Transverse colon (tissue), 4 donors: Measurements from ENCODE around the gene KIFAP3. TPM values are rescaled to one million over a fixed set of nuclear protein-coding genes. Genes with fewer than 3 reads are reported as not detected.

Experiments used
- DNase-seq: peaks from one replicate; pipeline ENCODE4 v3.0.0-alpha.2; 2019
- H3K27ac ChIP-seq, 4 donors: fragments of 200-600 bp; sonication (generic); 2 replicates each; pipeline ENCODE4 v1.5.1; 2016 to 2018; ENCODE audit warnings: inconsistent platforms in 4 of 4
- H3K27me3 ChIP-seq: fragments of 200-600 bp; sonication (generic); 2 replicates; pipeline ENCODE4 v1.5.1; 2017; ENCODE audit warnings: inconsistent platforms
- H3K36me3 ChIP-seq, 4 donors: fragments of 200-600 bp; sonication (generic); 2 replicates each; pipeline ENCODE4 v1.5.1; 2017 to 2019; ENCODE audit warnings: inconsistent platforms in 4 of 4
- H3K4me1 ChIP-seq, 4 donors: fragments of 200-600 bp; sonication (generic); 2 replicates each; pipeline ENCODE4 v1.5.1; 2017 to 2020; ENCODE audit warnings: inconsistent platforms in 4 of 4
- H3K4me3 ChIP-seq, 4 donors: fragments of 200-600 bp; sonication (generic); 1 replicate in 1 of 4; 2 replicates in 3 of 4; pipeline versions ENCODE4 v1.5.1 to v1.6.1; 2017 to 2019; ENCODE audit warnings: inconsistent platforms in 4 of 4
- H3K9me3 ChIP-seq, 2 donors: fragments of 200-600 bp; sonication (generic); 2 replicates each; pipeline ENCODE4 v1.5.1; 2017 to 2019; ENCODE audit warnings: inconsistent platforms in 2 of 2
- EP300 ChIP-seq: sonication (generic); formaldehyde crosslinking; IDR thresholded peaks from one replicate; pipeline ENCODE4 v1.6.1; 2017; ENCODE audit warnings: antibody characterized with exemption, low read depth
- POLR2A ChIP-seq: fragments of 450-650 bp; IDR thresholded peaks from one replicate; pipeline ENCODE4 v1.6.1; 2016; ENCODE audit warnings: antibody characterized with exemption, mild to moderate bottlenecking, moderate library complexity
- POLR2AphosphoS5 ChIP-seq, 3 donors: sonication (generic); formaldehyde crosslinking; IDR thresholded peaks; one replicate each; pipeline ENCODE4 v1.6.1; 2016; ENCODE audit warnings: antibody characterized with exemption in 3 of 3
- WGBS, 2 donors: methylation state at CpG; one replicate each; pipeline ENCODE4 v1.1.5; 2018; ENCODE audit warnings: low coverage in 1 of 2; 5-methylcytosine and 5-hydroxymethylcytosine counted together
- in situ Hi-C, 4 donors: fragments of 200-750 bp; cut with MboI; loops; one replicate each; pipeline versions ENCODE4 v1.15.0 to v1.15.1; 2017; ENCODE audit warnings: low sequenced_read_pairs in 3 of 4, low pct_ligation_motif_present in 1 of 4, low pct_unique_long_range_greater_than_20kb in 1 of 4
- intact Hi-C: fragments of 100-400 bp; cut with DNase I; formaldehyde crosslinking; loops from one replicate; pipeline ENCODE4 v1.15.1; 2023; ENCODE audit warnings: low total_unique reads
- total RNA-seq, 4 donors: library from RNA; depleted of rRNA; stranded (reverse); fragments of >200 nt; gene quantifications; one replicate each; pipeline ENCODE4 v1.1.0, GENCODE V29; 2016
- TF ChIP-seq, protein P1 (sequence below), 5 experiments: fragments of 200-600 bp in 3 of 5; fragments of 450-650 bp in 2 of 5; sonication (generic) in 3 of 5; IDR thresholded peaks; 1 replicate in 2 of 5; 2 replicates in 3 of 5; pipeline ENCODE4 v1.5.1; 2016 to 2017; ENCODE audit warnings: antibody characterized with exemption in 5 of 5, inconsistent platforms in 3 of 5, mild to moderate bottlenecking in 2 of 5, moderate library complexity in 1 of 5

KIFAP3 gene
- total RNA-seq, 4 donors from 2014 or later, result 21.7 to 58.9 (median 27.1) TPM

GRCh38 chr1:170049176-170049800 lies 25.2 kb downstream of the KIFAP3 start:
- no peak for DNase-seq
- Histone ChIP-seq H3K9me3 (peaks cover 0 to 6% of the 10 kb centered on the region in 2 donors), H3K27ac (no peak overlapping the region), H3K36me3 (peaks cover 0 to 19% (median 0%) of the 10 kb centered on the region in 4 donors), H3K4me3 (no peak overlapping the region), H3K4me1 (no peaks in the 10 kb centered on the region), H3K27me3 (no peaks in the 10 kb centered on the region)
- 93% methylated on average over 3 of the region's 3 CpGs; no CpG with 5 or more reads in 1 of the 2 donors for WGBS, 2 donors
- in situ Hi-C loops (no loop called here), intact Hi-C loops (no loop called here)
- TF ChIP-seq EP300, result no peak

GRCh38 chr1:170048515-170048914 lies 26.0 kb downstream of the KIFAP3 start:
- in situ Hi-C loops, result no loop called here
- 97 to 100% methylated on average over 1 to 7 of the region's 7 CpGs for WGBS, 2 donors
- DNase-seq, result no peak
- Histone ChIP-seq H3K4me1 (no peaks in the 10 kb centered on the region), H3K27me3 (no peaks in the 10 kb centered on the region), H3K9me3 (no peaks in the 10 kb centered on the region), H3K27ac (no peak overlapping the region), H3K4me3 (no peak overlapping the region), H3K36me3 (peaks cover 0 to 19% (median 0%) of the 10 kb centered on the region in 4 donors)
- TF ChIP-seq POLR2AphosphoS5 (IDR thresholded peaks at IDR 0.05) (no peak), POLR2A (no peak), EP300 (no peak)
- TF ChIP-seq, protein P1, sequence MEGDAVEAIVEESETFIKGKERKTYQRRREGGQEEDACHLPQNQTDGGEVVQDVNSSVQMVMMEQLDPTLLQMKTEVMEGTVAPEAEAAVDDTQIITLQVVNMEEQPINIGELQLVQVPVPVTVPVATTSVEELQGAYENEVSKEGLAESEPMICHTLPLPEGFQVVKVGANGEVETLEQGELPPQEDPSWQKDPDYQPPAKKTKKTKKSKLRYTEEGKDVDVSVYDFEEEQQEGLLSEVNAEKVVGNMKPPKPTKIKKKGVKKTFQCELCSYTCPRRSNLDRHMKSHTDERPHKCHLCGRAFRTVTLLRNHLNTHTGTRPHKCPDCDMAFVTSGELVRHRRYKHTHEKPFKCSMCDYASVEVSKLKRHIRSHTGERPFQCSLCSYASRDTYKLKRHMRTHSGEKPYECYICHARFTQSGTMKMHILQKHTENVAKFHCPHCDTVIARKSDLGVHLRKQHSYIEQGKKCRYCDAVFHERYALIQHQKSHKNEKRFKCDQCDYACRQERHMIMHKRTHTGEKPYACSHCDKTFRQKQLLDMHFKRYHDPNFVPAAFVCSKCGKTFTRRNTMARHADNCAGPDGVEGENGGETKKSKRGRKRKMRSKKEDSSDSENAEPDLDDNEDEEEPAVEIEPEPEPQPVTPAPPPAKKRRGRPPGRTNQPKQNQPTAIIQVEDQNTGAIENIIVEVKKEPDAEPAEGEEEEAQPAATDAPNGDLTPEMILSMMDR (IDR thresholded peaks at IDR 0.05), result no peak
- intact Hi-C loops, result no loop called here

DNA sequence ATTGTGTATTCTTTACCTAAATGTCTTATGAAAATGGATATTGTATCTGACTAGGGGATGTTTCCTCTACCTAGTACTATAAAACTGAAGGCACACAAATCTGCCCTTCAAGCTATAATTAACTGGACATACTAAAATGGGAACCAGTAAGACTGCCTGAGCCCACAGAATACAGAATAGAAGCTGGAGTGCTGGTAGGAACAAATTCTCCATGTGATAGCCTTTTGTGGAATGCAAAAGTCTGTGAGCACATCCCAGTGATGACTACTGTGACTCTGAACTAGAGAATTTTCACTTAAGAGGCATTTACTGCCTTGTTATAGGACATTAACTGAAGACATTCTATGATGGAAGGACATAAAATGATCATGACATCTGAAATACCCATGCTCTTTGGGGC lies 30.3 kb downstream of the KIFAP3 start:
- Histone ChIP-seq H3K27me3 (no peaks in the 10 kb centered on the region), H3K36me3 (peaks cover 0 to 11% (median 4%) of the 10 kb centered on the region in 4 donors), H3K4me3 (no peak overlapping the region), H3K4me1 (no peaks in the 10 kb centered on the region), H3K27ac (no peak overlapping the region), H3K9me3 (no peaks in the 10 kb centered on the region)
- no peak for DNase-seq
- TF ChIP-seq POLR2A, result no peak
- intact Hi-C loops (no loop called here), in situ Hi-C loops (no loop called here)

DNA sequence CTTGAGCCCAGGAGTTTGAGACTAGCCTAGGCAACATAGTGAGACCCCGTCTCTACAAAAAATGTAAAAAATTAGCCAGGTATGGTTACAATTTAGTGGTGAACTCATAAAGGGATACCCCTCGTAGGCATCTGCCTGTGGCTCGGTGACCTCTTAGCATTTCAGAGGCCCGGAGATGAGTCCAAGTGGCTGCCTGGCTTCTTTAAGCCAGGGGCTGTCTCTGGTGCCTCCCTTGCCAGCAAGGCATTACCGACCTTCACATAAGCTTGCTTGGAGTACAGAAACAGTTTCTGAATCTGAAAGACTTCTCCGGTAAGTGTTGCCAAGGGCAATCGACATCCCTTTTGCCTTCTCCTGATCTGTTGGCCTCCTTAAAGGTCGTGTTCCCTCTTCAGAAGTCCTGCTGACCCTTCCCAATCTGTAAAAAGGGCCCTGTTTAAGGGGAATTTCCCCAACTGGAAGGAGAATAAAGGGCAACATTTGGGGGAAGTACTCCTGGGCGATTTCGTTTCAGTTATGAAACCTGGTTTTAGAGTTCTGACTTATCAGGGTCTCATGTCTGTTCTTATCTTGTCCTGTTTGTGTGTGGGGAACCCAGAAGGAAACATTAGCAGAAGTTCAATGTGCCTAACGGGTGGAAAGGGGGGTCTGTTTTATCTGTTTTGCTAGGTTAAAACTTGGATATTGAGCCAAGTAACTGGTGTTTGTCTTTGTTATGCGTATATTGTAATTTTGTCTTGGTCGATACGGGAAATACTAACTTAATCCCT lies 32.9 kb downstream of the KIFAP3 start:
- Histone ChIP-seq H3K4me3 (no peak overlapping the region), H3K36me3 (peaks cover 0 to 32% (median 10%) of the 10 kb centered on the region in 4 donors), H3K9me3 (no peaks in the 10 kb centered on the region), H3K27me3 (no peaks in the 10 kb centered on the region), H3K4me1 (no peaks in the 10 kb centered on the region), H3K27ac (no peak overlapping the region)
- WGBS, 2 donors, result 84 to 92% methylated on average over 8 to 14 of the region's 14 CpGs
- intact Hi-C loops (no loop called here), in situ Hi-C loops (no loop called here)
- TF ChIP-seq POLR2A, result no peak
- no peak for TF ChIP-seq EP300
- TF ChIP-seq, protein P1 (IDR thresholded peaks at IDR 0.05), result no peak
- no peak for TF ChIP-seq POLR2AphosphoS5 (IDR thresholded peaks at IDR 0.05)
- DNase-seq, result no peak

GRCh38 chr1:170032531-170033280 lies 41.8 kb downstream of the KIFAP3 start:
- TF ChIP-seq EP300 (no peak), POLR2AphosphoS5 (IDR thresholded peaks at IDR 0.05) (no peak), POLR2A (no peak)
- TF ChIP-seq, protein P1 (IDR thresholded peaks at IDR 0.05), result no peak
- Histone ChIP-seq H3K27ac (no peak overlapping the region), H3K9me3 (peaks cover 4 to 6% of the 10 kb centered on the region in 2 donors), H3K27me3 (no peaks in the 10 kb centered on the region), H3K4me1 (no peaks in the 10 kb centered on the region), H3K36me3 (peaks cover 0 to 31% (median 7%) of the 10 kb centered on the region in 4 donors), H3K4me3 (no peak overlapping the region)
- intact Hi-C loops, result no loop called here
- in situ Hi-C loops, result no loop called here
- no peak for DNase-seq
- whole genome bisulfite sequencing, 2 donors, result 88% methylated on average over 2 of the region's 2 CpGs
